Panc1 (cell line): Measurements from ENCODE around the gene BSND.

ENCODE experiments used
- CTCF ChIP-seq: fragments of 450-650 bp; IDR thresholded peaks from 2 replicates; pipeline ENCODE4 v1.5.1; 2017; ENCODE audit warnings: mild to moderate bottlenecking
- TCF7L2 ChIP-seq: IDR thresholded peaks from 2 replicates; pipeline ENCODE4 v1.6.1; 2011; ENCODE audit warnings: mild to moderate bottlenecking, low read depth, low read length, inconsistent platforms

- TF ChIP-seq CTCF (no peak), TCF7L2 (no peak)
Measured at GRCh38 chr1:54953846-54954245, 44.9 kb upstream of the BSND start.
